Neuronal stem cell (in vitro differentiated cells): ENCODE data around the gene PIK3R1.
"Not testable (repeated sequence)": the region's sequence is repeated elsewhere in the genome, so short reads cannot be mapped to it uniquely, and the experiment has no call there.

Experiments used
- DNase-seq: peaks from one replicate; pipeline ENCODE4 v3.0.0-alpha.2; 2013; ENCODE audit warnings: low spot score
- H2AFZ ChIP-seq: one replicate; pipeline ENCODE4 v1.6.1; 2013; ENCODE audit warnings: mild to moderate bottlenecking, low read length, inconsistent platforms
- H2AK5ac ChIP-seq: 2 replicates; pipeline ENCODE4 v1.6.1; 2013; ENCODE audit warnings: low read depth, mild to moderate bottlenecking, inconsistent platforms, low read length, moderate library complexity, mixed read lengths
- H2BK120ac ChIP-seq: 2 replicates; pipeline ENCODE4 v1.6.1; 2013; ENCODE audit warnings: low read depth, mild to moderate bottlenecking, inconsistent platforms, low read length, moderate library complexity, mixed read lengths
- H2BK12ac ChIP-seq: one replicate; pipeline ENCODE4 v1.6.1; 2013; ENCODE audit warnings: low read length, inconsistent platforms
- H2BK15ac ChIP-seq: 2 replicates; pipeline ENCODE4 v1.6.1; 2013; ENCODE audit warnings: mild to moderate bottlenecking, low read length, inconsistent platforms, mixed read lengths
- H2BK5ac ChIP-seq: one replicate; pipeline ENCODE4 v1.6.1; 2013; ENCODE audit warnings: inconsistent platforms, mild to moderate bottlenecking, low read length, moderate library complexity
- H3K14ac ChIP-seq: one replicate; pipeline ENCODE4 v1.6.1; 2013; ENCODE audit warnings: low read length, inconsistent platforms
- H3K18ac ChIP-seq: 2 replicates; pipeline ENCODE4 v1.6.1; 2013; ENCODE audit warnings: low read length, inconsistent platforms
- H3K23ac ChIP-seq: 2 replicates; pipeline ENCODE4 v1.6.1; 2013; ENCODE audit warnings: low read depth, mild to moderate bottlenecking, mixed read lengths, low read length, inconsistent platforms; ENCODE audit not compliant: poor library complexity
- H3K27ac ChIP-seq: replicated peaks from 3 replicates; pipeline ENCODE4 v1.5.1; 2013; ENCODE audit warnings: low read length, inconsistent platforms
- H3K27me3 ChIP-seq, 3 experiments: 2 replicates each; pipeline ENCODE4 v1.6.1; 2013; ENCODE audit warnings: low read length in 3 of 3, mild to moderate bottlenecking in 2 of 3, inconsistent platforms in 1 of 3, low read depth in 1 of 3, mixed read lengths in 1 of 3, moderate library complexity in 1 of 3; ENCODE audit not compliant: control insufficient read depth in 3 of 3, insufficient read depth in 3 of 3
- H3K36me3 ChIP-seq, 2 donors: replicated peaks in 1 of 2; 2 replicates each; pipeline ENCODE4 v1.6.1; 2013; ENCODE audit warnings: low read length in 2 of 2; ENCODE audit not compliant: control insufficient read depth in 2 of 2, insufficient read depth in 2 of 2
- H3K4ac ChIP-seq: 2 replicates; pipeline ENCODE4 v1.6.1; 2013; ENCODE audit warnings: inconsistent platforms, mild to moderate bottlenecking, low read length, moderate library complexity
- H3K4me1 ChIP-seq, 2 donors: 1 replicate in 1 of 2; 2 replicates in 1 of 2; pipeline ENCODE4 v1.6.1; 2013; ENCODE audit warnings: low read length in 2 of 2, low read depth in 1 of 2; ENCODE audit not compliant: control insufficient read depth in 2 of 2, insufficient read depth in 1 of 2
- H3K4me2 ChIP-seq: one replicate; pipeline ENCODE4 v1.6.1; 2013; ENCODE audit warnings: mild to moderate bottlenecking, low read length, inconsistent platforms; ENCODE audit not compliant: insufficient read depth, poor library complexity, severe bottlenecking
- H3K4me3 ChIP-seq, 2 donors: 2 replicates each; pipeline ENCODE4 v1.5.1; 2013; ENCODE audit warnings: low read length in 2 of 2, mild to moderate bottlenecking in 2 of 2, inconsistent platforms in 1 of 2, moderate library complexity in 1 of 2
- H3K79me1 ChIP-seq: one replicate; pipeline ENCODE4 v1.6.1; 2013; ENCODE audit warnings: low read depth, mild to moderate bottlenecking, inconsistent platforms, low read length, moderate library complexity
- H3K9ac ChIP-seq: one replicate; pipeline ENCODE4 v1.6.1; 2013; ENCODE audit warnings: mild to moderate bottlenecking, low read depth, low read length, inconsistent platforms; ENCODE audit not compliant: poor library complexity
- H3K9me3 ChIP-seq, 2 donors: replicated peaks in 1 of 2; 2 replicates each; pipeline versions ENCODE3 to v1.6.1; 2013; ENCODE audit warnings: low read length in 2 of 2, mild to moderate bottlenecking in 2 of 2, inconsistent platforms in 1 of 2, low read depth in 1 of 2, mixed read lengths in 1 of 2, moderate library complexity in 1 of 2; ENCODE audit not compliant: control insufficient read depth in 2 of 2, insufficient read depth in 1 of 2
- H4K8ac ChIP-seq: one replicate; pipeline ENCODE4 v1.6.1; 2013; ENCODE audit warnings: low read depth, mild to moderate bottlenecking, inconsistent platforms, low read length, moderate library complexity
- H4K91ac ChIP-seq: one replicate; pipeline ENCODE4 v1.6.1; 2013; ENCODE audit warnings: low read length, low read depth, mild to moderate bottlenecking, inconsistent platforms; ENCODE audit not compliant: poor library complexity
- WGBS, 2 donors: extraction: QIAGEN DNeasy Blood & Tissue Kit; methylation state at CpG; one replicate each; pipeline ENCODE4 v1.1.7; 2013; ENCODE audit warnings: missing lambda C conversion rate in 2 of 2, mixed read lengths in 1 of 2; ENCODE audit not compliant: insufficient read length in 2 of 2, insufficient replicate concordance in 1 of 2; ENCODE audit errors: extremely low coverage in 2 of 2; 5-methylcytosine and 5-hydroxymethylcytosine counted together

The PIK3R1 gene

DNA sequence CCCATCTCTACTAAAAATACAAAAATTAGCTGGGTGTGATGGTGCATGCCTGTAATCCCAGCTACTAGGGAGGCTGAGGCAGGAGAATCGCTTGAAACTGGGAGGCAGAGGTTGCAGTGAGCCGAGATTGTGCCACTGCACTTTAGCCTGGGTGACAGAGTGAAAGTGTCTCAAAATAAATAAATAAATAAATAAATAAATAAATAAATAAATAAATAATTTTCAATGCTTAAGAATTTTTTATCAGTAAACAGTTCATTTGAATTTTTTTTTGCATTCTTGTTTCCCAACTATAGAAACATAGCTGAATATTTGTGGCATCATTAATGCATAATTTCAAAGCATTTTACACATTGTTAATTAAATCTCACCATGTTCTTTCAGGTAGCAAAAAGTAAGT, 19.7 kb downstream of the PIK3R1 start:
- not testable (repeated sequence) for H3K4me2 ChIP-seq, H3K4me3 ChIP-seq, H3K4ac ChIP-seq, H3K14ac ChIP-seq, H3K18ac ChIP-seq, DNase-seq, H3K27me3 ChIP-seq, H3K9me3 ChIP-seq, H3K79me1 ChIP-seq, H2AK5ac ChIP-seq, H2BK120ac ChIP-seq, H2BK12ac ChIP-seq, H3K9ac ChIP-seq, H4K91ac ChIP-seq, H4K8ac ChIP-seq, H3K27ac ChIP-seq, H2BK15ac ChIP-seq, H3K23ac ChIP-seq, H2BK5ac ChIP-seq, H2AFZ ChIP-seq
- Histone ChIP-seq H3K4me1 (peaks cover 5 to 15% of the 10 kb centered on the region in 2 donors), H3K36me3 (peaks cover 0 to 21% of the 10 kb centered on the region in 2 donors)
- WGBS, 2 donors = no CpG with 5 or more reads among the region's 2 CpGs

DNA sequence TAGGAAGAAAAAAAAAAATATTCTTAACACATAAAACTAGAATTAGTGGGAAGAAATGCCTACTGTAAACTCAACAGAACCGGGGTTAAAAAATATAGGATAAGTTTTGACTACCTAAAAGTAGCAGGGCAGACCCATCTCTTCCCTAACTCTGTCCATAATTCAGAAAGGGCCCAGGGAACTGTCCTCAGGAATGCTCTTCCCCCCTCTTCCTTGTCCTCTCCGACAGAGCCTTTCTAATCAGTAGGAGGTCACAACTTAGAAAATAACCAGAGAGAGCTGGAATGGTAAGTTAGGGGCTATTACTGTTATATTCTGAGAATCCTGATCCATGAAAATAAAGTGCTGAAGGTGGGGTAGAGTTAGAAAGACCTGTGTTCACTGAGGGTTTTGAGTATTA, 22.2 kb downstream of the PIK3R1 start:
- no peak overlapping the region for H4K91ac ChIP-seq
- H3K4me1 ChIP-seq = peaks cover 3 to 12% of the 10 kb centered on the region in 2 donors
- H3K4ac ChIP-seq = no peak overlapping the region
- DNase-seq = no peak
- H3K4me2 ChIP-seq = no peak overlapping the region
- no peak overlapping the region for H2AFZ ChIP-seq
- no peak overlapping the region for H2BK15ac ChIP-seq
- no peak overlapping the region for H2AK5ac ChIP-seq
- no peaks in the 10 kb centered on the region for H3K27me3 ChIP-seq
- no CpG with 5 or more reads among the region's 2 CpGs for WGBS, 2 donors
- H3K4me3 ChIP-seq = no peak overlapping the region
- no peak overlapping the region for H4K8ac ChIP-seq
- no peak overlapping the region for H2BK120ac ChIP-seq
- H3K14ac ChIP-seq = no peak overlapping the region
- H3K9ac ChIP-seq = no peak overlapping the region
- no peak overlapping the region for H2BK5ac ChIP-seq
- H2BK12ac ChIP-seq = no peak overlapping the region
- no peak overlapping the region for H3K18ac ChIP-seq
- H3K27ac ChIP-seq = no peak overlapping the region
- no peaks in the 10 kb centered on the region for H3K9me3 ChIP-seq
- no peak overlapping the region for H3K23ac ChIP-seq
- H3K36me3 ChIP-seq = peaks cover 0 to 16% of the 10 kb centered on the region in 2 donors
- peaks cover 2% of the 10 kb centered on the region for H3K79me1 ChIP-seq

DNA sequence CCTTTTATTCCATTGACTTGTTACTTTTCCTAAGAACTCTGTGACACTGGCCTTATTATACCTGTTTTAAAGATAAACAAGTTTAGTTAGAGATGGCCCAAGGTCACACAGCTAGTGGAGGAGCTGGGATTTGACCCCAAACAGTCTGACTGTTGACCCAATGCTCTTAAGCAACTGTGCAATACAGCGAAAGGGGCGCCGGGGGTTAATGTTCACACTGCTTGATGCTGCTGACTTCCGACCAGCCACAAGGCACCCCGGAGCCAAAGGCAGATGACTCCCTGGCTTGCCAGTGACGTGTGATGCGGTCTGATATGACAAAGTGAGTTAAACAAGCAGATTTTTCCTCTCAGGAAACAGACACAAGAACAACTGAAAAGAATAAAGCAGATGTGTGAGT, 23.9 kb downstream of the PIK3R1 start:
- no peak overlapping the region for H3K14ac ChIP-seq
- H2BK5ac ChIP-seq = no peak overlapping the region
- H3K36me3 ChIP-seq = peaks cover 0 to 17% of the 10 kb centered on the region in 2 donors
- H3K4me2 ChIP-seq = no peak overlapping the region
- no peak for DNase-seq
- no peak overlapping the region for H3K23ac ChIP-seq
- H4K8ac ChIP-seq = no peak overlapping the region
- no peak overlapping the region for H3K4me3 ChIP-seq
- no CpG with 5 or more reads among the region's 7 CpGs for WGBS, 2 donors
- H3K27ac ChIP-seq = no peak overlapping the region
- no peak overlapping the region for H2AK5ac ChIP-seq
- no peak overlapping the region for H2BK120ac ChIP-seq
- H3K4me1 ChIP-seq = peaks cover 3 to 13% of the 10 kb centered on the region in 2 donors
- H3K9me3 ChIP-seq = no peaks in the 10 kb centered on the region
- no peak overlapping the region for H3K18ac ChIP-seq
- H3K27me3 ChIP-seq = no peaks in the 10 kb centered on the region
- no peak overlapping the region for H4K91ac ChIP-seq
- H3K4ac ChIP-seq = no peak overlapping the region
- no peak overlapping the region for H3K9ac ChIP-seq
- peaks cover 2% of the 10 kb centered on the region for H3K79me1 ChIP-seq
- no peak overlapping the region for H2BK12ac ChIP-seq
- no peak overlapping the region for H2BK15ac ChIP-seq
- H2AFZ ChIP-seq = no peak overlapping the region

DNA sequence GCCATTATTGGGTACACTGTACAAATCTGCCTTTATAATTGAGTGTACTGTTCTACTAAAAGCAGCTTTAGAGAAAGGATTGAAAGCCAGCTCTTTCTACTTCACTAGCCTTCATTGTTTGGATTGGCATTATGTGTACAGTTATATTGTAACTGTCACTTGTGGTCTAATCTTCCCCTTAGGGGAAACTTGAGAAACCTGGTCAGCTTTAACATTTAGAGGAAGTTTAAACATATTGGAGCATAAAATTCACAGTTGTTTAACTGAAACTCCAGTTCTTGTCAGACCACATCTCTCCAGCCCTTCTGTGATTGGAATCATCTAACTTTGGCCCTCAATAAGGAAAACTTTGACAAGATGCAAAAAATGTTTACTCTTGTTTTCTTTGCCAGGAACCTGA, 24.6 kb downstream of the PIK3R1 start:
- H3K4me3 ChIP-seq = no peak overlapping the region
- DNase-seq = no peak
- no peak overlapping the region for H3K14ac ChIP-seq
- H3K36me3 ChIP-seq = peaks cover 0 to 14% of the 10 kb centered on the region in 2 donors
- H2BK5ac ChIP-seq = no peak overlapping the region
- no peak overlapping the region for H3K23ac ChIP-seq
- H2AFZ ChIP-seq = no peak overlapping the region
- no peaks in the 10 kb centered on the region for H3K27me3 ChIP-seq
- no peak overlapping the region for H3K9ac ChIP-seq
- no peaks in the 10 kb centered on the region for H3K9me3 ChIP-seq
- peaks cover 2% of the 10 kb centered on the region for H3K79me1 ChIP-seq
- no peak overlapping the region for H2AK5ac ChIP-seq
- no peak overlapping the region for H3K4me2 ChIP-seq
- H4K8ac ChIP-seq = no peak overlapping the region
- H2BK12ac ChIP-seq = no peak overlapping the region
- no peak overlapping the region for H3K4ac ChIP-seq
- H4K91ac ChIP-seq = no peak overlapping the region
- no peak overlapping the region for H2BK15ac ChIP-seq
- H3K27ac ChIP-seq = no peak overlapping the region
- no peak overlapping the region for H2BK120ac ChIP-seq
- H3K4me1 ChIP-seq = peaks cover 3 to 19% of the 10 kb centered on the region in 2 donors
- H3K18ac ChIP-seq = no peak overlapping the region
